ENCODE data around the gene EFS.

Gene EFS

GRCh38 chr14:23358042-23358441 is 6.9 kb downstream of the EFS start:
- DNase-seq (ENCODE audit: low read depth): no peak

- no peak for DNase-seq (ENCODE audit: low read depth)
Measured at GRCh38 chr14:23357261-23357660, 7.7 kb downstream of the EFS start.

GRCh38 chr14:23356662-23357061 is 8.3 kb downstream of the EFS start:
- no peak for DNase-seq (ENCODE audit: low read depth)

- DNase-seq (ENCODE audit: low read depth): no peak
Measured at GRCh38 chr14:23355871-23356435, 9.0 kb downstream of the EFS start.

DNA sequence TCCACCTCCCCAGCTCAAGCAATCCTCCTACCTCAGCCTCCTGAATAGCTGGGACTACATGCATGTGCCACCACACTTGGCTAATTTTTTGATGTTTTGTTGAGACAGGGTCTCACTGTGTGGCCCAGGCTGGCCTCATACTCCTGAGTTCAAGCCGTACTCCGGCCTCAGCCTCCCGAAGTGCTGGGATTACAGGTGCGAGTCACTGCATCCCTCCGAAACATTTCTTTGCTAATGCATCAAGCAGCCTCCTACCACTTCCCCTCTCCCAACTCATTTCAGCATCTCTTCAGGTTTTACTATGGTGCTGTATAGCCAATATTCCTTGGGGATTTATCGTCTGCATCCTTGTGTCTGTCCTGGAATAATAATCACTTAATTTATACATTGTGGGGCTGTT is 10.0 kb downstream of the EFS start:
- no peak for DNase-seq (ENCODE audit: low read depth)

- no peak for DNase-seq (ENCODE audit: low read depth)
Measured at GRCh38 chr14:23353433-23353780, 11.6 kb downstream of the EFS start.

GRCh38 chr14:23352506-23353432 is 12.2 kb downstream of the EFS start, which contains the start of gene SLC22A17:
TSS of gene SLC22A17 (minus strand) at chr14:23352887.
- peak; percentile 14 for DNase-seq (ENCODE audit: low read depth)

- DNase-seq (ENCODE audit: low read depth): no peak
Measured at GRCh38 chr14:23351681-23352505, 13.1 kb downstream of the EFS start.

DNA sequence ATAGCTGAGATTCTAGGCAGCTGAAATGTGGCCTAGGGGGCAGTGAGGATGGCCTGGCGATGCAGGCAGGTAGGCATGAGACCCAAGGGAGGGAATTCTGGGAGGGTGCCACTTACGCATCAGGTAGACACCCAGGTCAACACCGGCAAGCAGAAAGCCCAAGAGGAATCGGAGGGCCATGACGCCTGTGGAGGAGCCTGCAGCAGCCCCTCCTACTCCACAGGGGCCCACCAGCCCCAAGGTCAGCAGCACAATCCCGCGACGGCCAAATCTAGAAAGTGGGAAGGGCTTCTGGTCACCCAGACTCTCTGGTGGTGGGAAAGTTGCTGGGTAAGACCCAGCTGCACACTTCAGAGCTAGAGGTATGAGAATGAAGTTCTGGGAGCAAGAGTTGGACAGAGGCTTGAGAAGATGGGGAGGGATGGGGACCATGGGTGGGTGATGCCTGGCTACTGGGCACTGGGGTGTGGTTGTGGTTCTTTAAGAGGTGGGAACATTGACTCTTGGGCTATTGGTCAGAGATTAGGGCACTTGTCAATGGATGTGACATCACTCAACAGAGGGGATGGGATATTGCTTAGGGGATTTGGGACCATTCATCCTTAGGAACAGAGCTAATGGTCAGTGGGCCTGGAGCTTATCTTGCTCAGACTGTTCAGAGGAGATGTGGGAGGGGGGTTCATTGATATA is 15.7 kb downstream of the EFS start:
- DNase-seq (ENCODE audit: low read depth): no peak

DNA sequence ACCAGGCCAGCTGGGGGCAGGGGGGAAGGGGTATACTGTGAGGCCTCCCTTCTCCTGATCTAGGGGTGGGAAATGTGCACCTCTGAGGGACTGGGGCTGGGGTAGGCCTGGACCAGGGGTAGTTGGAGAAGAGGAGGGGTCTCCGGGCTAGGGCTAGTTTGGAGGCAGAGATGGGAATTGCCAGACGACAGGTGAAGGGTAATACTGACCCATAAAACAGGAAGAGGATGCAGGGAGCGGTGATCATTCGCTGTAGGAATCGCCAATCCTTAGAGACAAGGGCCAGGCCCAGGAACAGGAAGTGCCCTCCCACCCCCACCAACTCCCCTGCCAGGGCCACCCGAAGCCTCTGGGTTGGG is 16.7 kb downstream of the EFS start:
- DNase-seq (ENCODE audit: low read depth): no peak

GRCh38 chr14:23347406-23348296 is 17.3 kb downstream of the EFS start:
- no peak for DNase-seq (ENCODE audit: low read depth)

GRCh38 chr14:23346693-23347405 is 18.1 kb downstream of the EFS start:
- DNase-seq (ENCODE audit: low read depth): no peak

GRCh38 chr14:23345987-23346692 is 18.8 kb downstream of the EFS start:
- no peak for DNase-seq (ENCODE audit: low read depth)

- DNase-seq (ENCODE audit: low read depth): no peak
Measured at GRCh38 chr14:23344481-23344880, 20.5 kb downstream of the EFS start.

DNA sequence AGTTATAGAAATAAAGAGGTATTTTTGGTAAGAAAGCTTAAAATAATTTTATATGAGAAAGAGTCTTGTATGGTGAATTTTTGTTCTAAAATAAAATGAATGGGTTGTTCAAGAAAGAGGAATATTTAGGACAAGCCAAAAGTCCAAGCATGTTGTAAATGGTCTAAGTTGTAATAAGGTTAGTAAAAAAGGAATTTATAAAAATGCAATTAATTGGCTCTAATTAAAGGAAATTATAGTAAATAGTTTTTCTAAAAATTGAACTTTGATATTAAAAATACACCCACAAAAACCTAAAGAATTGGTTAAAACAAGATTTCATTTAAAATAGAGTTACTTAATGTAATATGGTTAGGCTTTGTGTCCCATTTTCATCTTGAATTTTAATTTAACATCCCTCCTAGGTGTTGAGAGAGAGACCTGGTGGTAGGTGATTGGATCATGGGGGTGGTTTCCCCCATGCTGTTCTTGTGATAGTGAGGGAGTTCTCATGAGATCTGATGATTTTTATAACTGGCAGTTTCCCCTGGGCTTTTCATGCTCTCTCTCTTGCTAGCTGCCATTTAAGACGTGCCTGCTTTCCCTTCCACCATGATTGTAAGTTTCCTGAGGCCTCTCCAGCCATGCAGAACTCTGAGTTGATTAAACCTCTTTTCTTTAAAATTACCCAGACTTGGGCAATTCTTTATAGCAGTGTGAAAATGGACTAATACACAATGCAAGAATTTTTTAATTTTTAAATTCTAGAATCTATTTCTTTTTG is 25.3 kb downstream of the EFS start:
- DNase-seq (ENCODE audit: low read depth): no peak

DNA sequence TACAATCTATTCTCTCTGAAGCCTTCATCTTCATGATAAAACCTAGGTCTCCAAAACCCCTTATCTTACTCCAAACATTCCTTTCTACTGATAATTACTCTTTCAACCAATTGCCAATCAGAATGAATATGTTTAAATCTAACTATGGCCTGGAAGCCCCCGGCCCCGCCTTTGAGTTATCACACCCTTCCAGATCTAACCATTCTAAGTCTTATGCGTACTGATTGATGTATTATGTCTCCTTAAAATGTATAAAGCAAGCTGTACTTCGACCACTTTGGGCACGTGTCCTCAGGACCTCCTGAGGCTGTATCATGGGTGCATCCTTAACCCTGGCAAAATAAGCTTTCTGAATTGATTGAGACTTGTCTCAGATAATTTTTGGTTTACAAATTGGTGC is 29.3 kb downstream of the EFS start:
- DNase-seq (ENCODE audit: low read depth): no peak

GRCh38 chr14:23327947-23328744 is 36.8 kb downstream of the EFS start:
- DNase-seq (ENCODE audit: low read depth): peak; percentile 54

Measured in activated gamma-delta T cell treated with anti-CD3 and anti-CD28 coated beads, Interleukin-2, amount 50 U/mL, for 16 hours (primary cell).